ENCODE results near the gene PATE1. TPM values are rescaled to one million over a fixed set of nuclear protein-coding genes. Genes with fewer than 3 reads are reported as not detected.

Gene PATE1
- total RNA-seq, 1 donor from 2014 or later = not detected

DNA sequence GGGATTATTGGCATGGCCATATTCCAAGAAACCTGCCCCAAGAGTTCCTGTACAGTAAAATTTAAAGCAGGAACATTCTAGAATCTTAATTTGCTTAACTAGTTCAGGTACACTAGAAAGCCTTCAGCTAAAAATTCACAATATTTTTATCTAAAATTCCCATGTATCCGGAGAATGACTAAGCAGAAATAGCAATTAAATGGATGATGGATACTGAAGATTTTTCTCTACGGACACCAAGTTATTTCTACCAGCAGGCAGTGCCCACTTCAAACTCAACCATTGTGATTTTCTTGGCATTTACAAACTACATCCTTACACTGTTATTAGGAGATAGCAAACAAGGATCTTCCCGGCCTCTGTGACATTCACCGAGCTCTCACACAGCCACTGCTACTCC lies 44.7 kb downstream of the PATE1 start:
- no peak for DNase-seq (ENCODE audit: low read depth)

DNA sequence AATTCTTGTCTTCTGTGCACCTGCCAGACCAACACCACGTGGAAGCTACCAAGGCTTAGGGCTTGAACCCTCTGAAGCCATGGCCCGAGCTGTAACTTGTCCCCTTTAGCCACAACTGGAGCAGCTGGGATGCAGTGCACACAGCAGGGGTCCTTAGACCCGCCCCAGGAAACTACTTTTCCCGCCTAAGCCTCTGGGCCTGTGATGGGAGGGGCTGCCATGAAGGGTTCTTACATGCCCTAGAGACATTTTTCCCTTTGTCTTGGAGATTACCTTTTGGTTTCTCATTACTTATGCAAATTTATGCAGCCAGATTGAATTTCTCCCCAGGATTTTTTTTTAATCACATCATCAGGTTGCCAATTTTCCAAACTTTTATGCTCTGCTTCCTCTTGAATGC lies 51.6 kb downstream of the PATE1 start:
- DNase-seq (ENCODE audit: low read depth) = no peak

Other genes with a start within 250 kb of the PATE1 start
- 90.2 and 94.6 TPM in 2 replicates for gene EI24, start 176.8 kb upstream of the PATE1 start, total RNA-seq
- 133 and 181 TPM in 2 replicates for gene STT3A, start 153.4 kb upstream of the PATE1 start, total RNA-seq
- gene CHEK1, start 121.1 kb upstream of the PATE1 start, total RNA-seq = 7.4 and 8.9 TPM in 2 replicates
- 0.21 TPM in 1 of 2 replicates, not detected in the other for gene ACRV1, start 65.4 kb upstream of the PATE1 start, total RNA-seq
- gene PATE2, start 32.5 kb downstream of the PATE1 start, total RNA-seq = not detected in 2 replicates
- gene PATE3, start 41.8 kb downstream of the PATE1 start, total RNA-seq = not detected in 2 replicates
- gene PATE4, start 87.0 kb downstream of the PATE1 start, total RNA-seq = not detected in 2 replicates
- 6.2 and 6.3 TPM in 2 replicates for gene HYLS1, start 141.4 kb downstream of the PATE1 start, total RNA-seq
- gene PUS3, start 156.9 kb downstream of the PATE1 start, total RNA-seq = 13.0 and 20.8 TPM in 2 replicates
- not detected in 2 replicates for gene DDX25, start 158.2 kb downstream of the PATE1 start, total RNA-seq
- not detected in 2 replicates for gene VSIG10L2, start 199.8 kb downstream of the PATE1 start, total RNA-seq

All from myocyte (in vitro differentiated cells).